IPS-20b (cell line): Measurements from ENCODE around the gene ITPK1.

ENCODE experiments used
- H3K27ac ChIP-seq: one replicate; pipeline ENCODE4 v1.5.1; 2013; ENCODE audit warnings: low read length
- H3K27me3 ChIP-seq: 2 replicates; pipeline ENCODE4 v1.6.1; 2013; ENCODE audit warnings: mild to moderate bottlenecking, low read length, inconsistent platforms; ENCODE audit not compliant: insufficient read depth
- H3K36me3 ChIP-seq: 2 replicates; pipeline ENCODE4 v1.6.1; 2013; ENCODE audit warnings: low read depth, mild to moderate bottlenecking, inconsistent platforms, low read length, moderate library complexity; ENCODE audit not compliant: insufficient read depth
- H3K4me1 ChIP-seq: 2 replicates; pipeline ENCODE4 v1.6.1; 2013; ENCODE audit warnings: mild to moderate bottlenecking, control low read depth, inconsistent platforms, low read length, moderate library complexity; ENCODE audit not compliant: insufficient read depth
- H3K4me3 ChIP-seq: 2 replicates; pipeline ENCODE4 v1.5.1; 2013; ENCODE audit warnings: mild to moderate bottlenecking, low read length, inconsistent platforms
- H3K9ac ChIP-seq: 2 replicates; pipeline ENCODE4 v1.6.1; 2013; ENCODE audit warnings: low read depth, mild to moderate bottlenecking, inconsistent platforms, low read length, moderate library complexity
- H3K9me3 ChIP-seq: 2 replicates; pipeline ENCODE4 v1.6.1; 2013; ENCODE audit warnings: mild to moderate bottlenecking, low read depth, low read length, inconsistent platforms; ENCODE audit not compliant: insufficient read depth

ITPK1 gene

GRCh38 chr14:92952481-92953298, 163.0 kb downstream of the ITPK1 start:
- H3K9me3 ChIP-seq = no peaks in the 10 kb centered on the region
- peaks cover 3% of the 10 kb centered on the region; the same call in 1 of the 2 replicates for H3K4me1 ChIP-seq
- H3K4me3 ChIP-seq = no peak overlapping the region
- peaks cover 40% of the 10 kb centered on the region for H3K36me3 ChIP-seq
- H3K9ac ChIP-seq = no peak overlapping the region
- H3K27ac ChIP-seq = no peak overlapping the region
- no peaks in the 10 kb centered on the region for H3K27me3 ChIP-seq

DNA sequence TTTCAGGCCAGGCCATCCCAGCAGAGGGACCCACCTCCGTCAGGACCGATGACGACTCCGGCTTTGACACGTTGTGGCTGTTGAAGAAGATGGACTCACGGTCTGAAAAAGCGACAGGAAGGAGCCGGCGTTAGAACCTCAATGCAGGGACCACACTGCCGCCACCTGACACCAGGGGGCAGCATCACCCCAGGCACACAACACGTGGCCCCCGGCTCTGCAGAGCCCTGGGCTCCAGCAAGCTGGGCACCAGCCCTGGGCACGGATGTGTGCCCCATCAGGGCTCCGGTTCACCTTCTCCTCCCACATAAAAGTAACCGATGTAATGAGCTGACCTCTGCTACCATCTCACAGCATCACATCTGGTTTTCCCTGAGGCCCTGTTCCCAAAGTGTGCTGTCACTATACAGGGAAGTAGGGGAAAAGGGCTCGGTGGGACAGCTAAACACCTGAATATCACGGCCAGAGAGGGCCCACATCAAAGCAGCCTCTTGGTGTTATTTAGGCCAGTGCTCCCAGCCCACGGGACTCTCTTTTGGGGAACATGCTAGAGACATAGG, 163.7 kb downstream of the ITPK1 start:
- Histone ChIP-seq H3K4me1 (peaks cover 3% of the 10 kb centered on the region; the same call in 1 of the 2 replicates), H3K27me3 (no peaks in the 10 kb centered on the region), H3K9ac (no peak overlapping the region), H3K4me3 (no peak overlapping the region), H3K27ac (no peak overlapping the region), H3K9me3 (no peaks in the 10 kb centered on the region), H3K36me3 (peaks cover 37% of the 10 kb centered on the region)

GRCh38 chr14:92951261-92951660, 164.5 kb downstream of the ITPK1 start:
- Histone ChIP-seq H3K27me3 (no peaks in the 10 kb centered on the region), H3K27ac (no peak overlapping the region), H3K4me3 (no peak overlapping the region), H3K4me1 (peaks cover 3% of the 10 kb centered on the region; the same call in 1 of the 2 replicates), H3K9me3 (no peaks in the 10 kb centered on the region), H3K36me3 (peaks cover 39% of the 10 kb centered on the region), H3K9ac (no peak overlapping the region)

DNA sequence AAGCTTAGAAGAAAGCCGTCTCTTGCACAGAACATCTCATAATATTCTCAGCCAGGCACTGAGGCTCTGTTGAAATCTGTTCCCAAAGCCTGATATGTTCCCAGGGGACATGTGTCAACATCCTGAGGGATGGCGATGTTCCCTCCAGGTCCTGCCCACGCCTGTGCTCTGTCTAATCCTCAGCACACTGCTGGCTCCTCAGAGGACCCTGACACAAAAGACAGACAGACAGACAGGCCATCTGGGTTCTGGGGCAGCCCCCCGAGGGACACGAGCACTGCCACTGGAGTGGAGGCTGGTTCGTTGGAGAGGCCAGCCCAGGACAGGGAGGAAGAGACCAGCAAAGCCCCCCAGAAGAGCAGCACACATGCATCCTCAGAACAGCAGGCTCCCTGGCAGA, 165.0 kb downstream of the ITPK1 start:
- H3K27me3 ChIP-seq = no peaks in the 10 kb centered on the region
- H3K4me3 ChIP-seq = no peak overlapping the region
- no peak overlapping the region for H3K9ac ChIP-seq
- peaks cover 40% of the 10 kb centered on the region for H3K36me3 ChIP-seq
- no peak overlapping the region for H3K27ac ChIP-seq
- peaks cover 3% of the 10 kb centered on the region; the same call in 1 of the 2 replicates for H3K4me1 ChIP-seq
- no peaks in the 10 kb centered on the region for H3K9me3 ChIP-seq

- H3K9ac ChIP-seq = no peak overlapping the region
- H3K27ac ChIP-seq = no peak overlapping the region
- no peaks in the 10 kb centered on the region for H3K9me3 ChIP-seq
- H3K36me3 ChIP-seq = peaks cover 45% of the 10 kb centered on the region
- H3K27me3 ChIP-seq = no peaks in the 10 kb centered on the region
- no peak overlapping the region for H3K4me3 ChIP-seq
- peaks cover 3% of the 10 kb centered on the region; the same call in 1 of the 2 replicates for H3K4me1 ChIP-seq
These were observed 165.6 kb downstream of the ITPK1 start for GRCh38 chr14:92950193-92950540.

DNA sequence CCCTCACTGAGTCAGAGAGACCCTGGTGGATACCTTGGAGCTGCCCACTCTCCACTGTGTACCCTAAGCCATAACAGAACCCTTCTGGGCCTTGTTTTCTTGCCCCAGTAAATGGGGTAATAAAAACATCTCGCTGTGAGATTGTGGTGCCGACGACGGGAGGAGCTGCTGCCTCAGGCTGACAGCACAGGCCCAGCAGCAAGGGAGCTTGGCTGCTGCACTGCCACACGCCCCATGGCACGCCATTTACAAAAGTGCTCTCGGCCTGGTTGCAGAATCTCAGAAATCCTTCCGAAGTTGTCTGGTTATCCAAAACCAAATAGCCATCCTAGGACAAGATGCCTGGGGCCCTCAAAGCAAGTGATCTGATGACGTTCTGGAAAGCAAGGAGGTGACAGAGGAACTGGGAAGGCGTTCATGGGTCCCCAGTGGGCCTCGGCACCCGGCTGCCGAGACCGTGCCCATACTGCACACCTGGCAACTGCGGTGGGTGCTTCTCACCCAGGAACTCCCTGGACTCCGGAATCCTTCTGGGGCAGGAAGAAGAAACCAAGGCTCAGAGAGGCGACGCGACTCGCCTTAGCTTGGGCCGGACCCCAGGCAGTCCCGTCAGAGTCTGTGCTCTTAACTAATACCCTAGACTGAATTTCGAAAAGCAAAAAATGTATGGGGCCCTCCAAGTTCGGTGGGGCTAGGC, 166.1 kb downstream of the ITPK1 start:
- no peaks in the 10 kb centered on the region for H3K9me3 ChIP-seq
- H3K4me3 ChIP-seq = no peak overlapping the region
- peaks cover 46% of the 10 kb centered on the region for H3K36me3 ChIP-seq
- no peaks in the 10 kb centered on the region for H3K27me3 ChIP-seq
- H3K4me1 ChIP-seq = peaks cover under 1% of the 10 kb centered on the region; the same call in 1 of the 2 replicates
- H3K27ac ChIP-seq = no peak overlapping the region
- no peak overlapping the region for H3K9ac ChIP-seq

DNA sequence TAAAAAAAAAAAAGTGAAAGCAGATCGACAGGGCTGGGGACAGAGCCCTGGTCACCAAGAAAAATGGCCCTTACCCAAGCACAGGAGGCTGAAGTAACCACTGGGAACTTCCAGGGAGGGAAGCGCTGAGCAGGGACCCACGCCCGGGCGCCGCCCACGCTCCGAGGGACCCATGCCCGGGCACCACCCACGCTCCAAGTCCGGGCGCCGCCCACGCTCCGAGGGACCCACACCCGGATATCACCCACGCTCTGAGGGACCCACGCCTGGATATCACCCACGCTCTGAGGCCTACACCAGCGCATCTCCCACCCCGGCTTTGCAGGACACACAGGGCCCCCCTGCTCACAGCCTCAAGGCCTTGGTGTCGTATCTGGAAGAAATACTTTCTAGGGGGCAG, 167.1 kb downstream of the ITPK1 start:
- H3K4me1 ChIP-seq = no peaks in the 10 kb centered on the region
- H3K27me3 ChIP-seq = no peaks in the 10 kb centered on the region
- no peak overlapping the region for H3K9ac ChIP-seq
- H3K9me3 ChIP-seq = no peaks in the 10 kb centered on the region
- no peak overlapping the region for H3K4me3 ChIP-seq
- peaks cover 46% of the 10 kb centered on the region for H3K36me3 ChIP-seq
- H3K27ac ChIP-seq = no peak overlapping the region

DNA sequence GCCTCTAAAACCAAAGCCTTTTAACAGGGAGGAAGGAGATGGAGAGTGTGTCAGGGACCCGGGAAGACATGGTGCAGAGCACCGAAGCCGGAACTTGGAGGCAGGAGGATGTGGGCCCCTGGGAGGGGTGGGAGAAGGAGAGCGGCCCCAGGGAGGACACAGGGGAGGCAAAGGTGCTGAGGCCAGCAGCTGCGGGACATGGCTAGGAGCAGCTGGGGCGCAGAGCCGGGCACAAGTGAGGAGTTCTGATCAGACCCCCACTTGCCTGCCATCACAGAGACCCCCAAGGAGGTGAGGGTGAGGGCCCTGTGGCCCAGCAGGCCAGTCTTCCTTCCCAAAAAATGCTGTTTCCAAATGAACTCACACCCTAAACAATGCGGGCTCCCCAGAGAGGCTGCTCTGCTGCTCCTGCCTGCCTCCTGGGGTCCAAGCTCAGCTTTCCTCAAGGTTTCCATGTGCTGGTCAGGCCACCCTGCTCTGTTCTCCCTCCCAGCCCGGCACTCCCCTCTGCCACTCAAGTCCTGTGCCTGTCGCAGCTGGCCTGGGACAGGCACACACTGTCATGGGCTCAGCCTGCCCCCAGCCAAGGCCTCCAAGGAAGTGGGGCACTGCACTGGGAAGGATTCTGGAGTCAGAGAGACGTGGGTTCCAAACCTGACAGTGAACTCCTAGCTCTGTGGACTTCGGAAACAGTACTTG, 168.7 kb downstream of the ITPK1 start:
- H3K4me1 ChIP-seq = no peaks in the 10 kb centered on the region
- no peaks in the 10 kb centered on the region for H3K27me3 ChIP-seq
- H3K9ac ChIP-seq = no peak overlapping the region
- H3K36me3 ChIP-seq = peaks cover 49% of the 10 kb centered on the region
- H3K4me3 ChIP-seq = no peak overlapping the region
- H3K9me3 ChIP-seq = no peaks in the 10 kb centered on the region
- no peak overlapping the region for H3K27ac ChIP-seq

DNA sequence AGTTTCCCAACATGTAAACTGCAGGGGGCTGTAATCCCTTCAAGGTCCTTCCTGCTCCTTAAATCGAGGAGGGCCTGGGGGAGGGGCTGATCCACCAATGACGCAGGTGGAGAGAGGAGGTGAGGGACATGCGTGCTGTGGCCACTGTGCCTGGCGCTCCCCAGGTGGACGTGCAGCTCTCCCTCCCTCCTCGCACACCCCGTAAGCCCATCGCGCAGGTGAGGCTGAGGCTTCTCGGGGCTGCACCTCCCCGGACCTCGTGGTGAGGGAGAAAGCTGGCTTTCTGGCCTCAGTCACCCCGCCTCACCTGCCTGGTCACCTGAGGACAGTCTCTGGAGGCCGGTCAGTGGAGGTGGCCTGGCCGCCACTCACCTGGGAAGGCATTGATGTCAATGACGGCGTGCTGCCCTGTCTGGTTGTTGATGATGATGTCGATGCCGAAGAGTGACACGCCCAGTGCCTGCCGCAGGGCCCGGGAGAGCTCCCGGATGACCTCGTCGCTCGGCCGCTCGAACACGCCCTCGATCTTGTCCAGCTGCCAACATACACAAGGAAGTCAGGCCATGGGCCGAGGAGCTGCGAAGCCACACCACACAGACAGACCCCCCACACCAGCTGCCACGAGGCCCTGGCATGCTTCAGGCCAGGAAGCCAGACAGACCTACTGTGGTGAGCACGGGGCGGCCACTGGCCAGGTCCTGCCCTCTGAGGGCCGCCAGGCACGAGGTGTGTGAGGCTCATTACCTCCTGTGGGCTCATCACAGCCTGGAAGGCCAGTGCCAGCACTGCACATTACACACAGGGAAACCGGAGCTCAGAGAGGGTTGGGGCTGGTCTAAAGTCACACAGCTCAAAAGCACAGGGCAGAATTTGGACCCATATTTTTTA, 169.5 kb downstream of the ITPK1 start:
- H3K9me3 ChIP-seq = no peaks in the 10 kb centered on the region
- H3K27ac ChIP-seq = no peak overlapping the region
- no peak overlapping the region for H3K4me3 ChIP-seq
- H3K4me1 ChIP-seq = no peaks in the 10 kb centered on the region
- H3K36me3 ChIP-seq = peaks cover 48% of the 10 kb centered on the region
- H3K9ac ChIP-seq = no peak overlapping the region
- H3K27me3 ChIP-seq = no peaks in the 10 kb centered on the region

- no peak overlapping the region for H3K27ac ChIP-seq
- H3K36me3 ChIP-seq = peaks cover 42% of the 10 kb centered on the region; the same call in 1 of the 2 replicates
- no peak overlapping the region for H3K9ac ChIP-seq
- H3K4me3 ChIP-seq = no peak overlapping the region
- no peaks in the 10 kb centered on the region for H3K9me3 ChIP-seq
- no peaks in the 10 kb centered on the region for H3K4me1 ChIP-seq
- H3K27me3 ChIP-seq = no peaks in the 10 kb centered on the region
These were observed 170.2 kb downstream of the ITPK1 start for GRCh38 chr14:92945544-92945943.

- peaks cover 36% of the 10 kb centered on the region; the same call in 1 of the 2 replicates for H3K36me3 ChIP-seq
- no peaks in the 10 kb centered on the region for H3K4me1 ChIP-seq
- H3K9me3 ChIP-seq = no peaks in the 10 kb centered on the region
- H3K4me3 ChIP-seq = no peak overlapping the region
- H3K27ac ChIP-seq = no peak overlapping the region
- H3K9ac ChIP-seq = no peak overlapping the region
- no peaks in the 10 kb centered on the region for H3K27me3 ChIP-seq
These were observed 170.7 kb downstream of the ITPK1 start for GRCh38 chr14:92944976-92945375.
